Brain microvascular endothelial cell (primary cell): Measurements from ENCODE around the gene KNG1.
A peak's percentile ranks its signal among the peaks of the same experiment; 100 is the strongest.

Source experiments
- DNase-seq: peaks from one replicate; pipeline ENCODE4 v3.0.0-alpha.2; 2020
- H3K27ac ChIP-seq: fragments of 250-450 bp; sonication (Bioruptor Pico); 2 replicates; pipeline ENCODE4 v1.5.1; 2020; ENCODE audit warnings: mild to moderate bottlenecking, moderate library complexity
- H3K27me3 ChIP-seq: fragments of 250-450 bp; sonication (Bioruptor Pico); replicated peaks from 2 replicates; pipeline ENCODE4 v1.5.1; 2020; ENCODE audit warnings: mild to moderate bottlenecking
- H3K36me3 ChIP-seq: fragments of 250-450 bp; sonication (Bioruptor Pico); replicated peaks from 2 replicates; pipeline ENCODE4 v1.5.1; 2020; ENCODE audit warnings: mild to moderate bottlenecking
- H3K4me3 ChIP-seq: 2 replicates; pipeline ENCODE4 v1.5.1; 2011; ENCODE audit warnings: low read depth, mild to moderate bottlenecking, control low read depth, low read length, moderate library complexity
- CTCF ChIP-seq: IDR thresholded peaks from 2 replicates; pipeline ENCODE4 v1.5.1; 2011; ENCODE audit warnings: low read depth, mild to moderate bottlenecking, moderate library complexity, low read length, control low read depth, inconsistent platforms; ENCODE audit errors: missing control alignments
- in situ Hi-C: cut with HindIII; loops from 2 replicates; pipeline ENCODE4 v1.10.0; 2017; ENCODE audit warnings: low sequenced_read_pairs, low pct_ligation_motif_present

Gene KNG1

DNA sequence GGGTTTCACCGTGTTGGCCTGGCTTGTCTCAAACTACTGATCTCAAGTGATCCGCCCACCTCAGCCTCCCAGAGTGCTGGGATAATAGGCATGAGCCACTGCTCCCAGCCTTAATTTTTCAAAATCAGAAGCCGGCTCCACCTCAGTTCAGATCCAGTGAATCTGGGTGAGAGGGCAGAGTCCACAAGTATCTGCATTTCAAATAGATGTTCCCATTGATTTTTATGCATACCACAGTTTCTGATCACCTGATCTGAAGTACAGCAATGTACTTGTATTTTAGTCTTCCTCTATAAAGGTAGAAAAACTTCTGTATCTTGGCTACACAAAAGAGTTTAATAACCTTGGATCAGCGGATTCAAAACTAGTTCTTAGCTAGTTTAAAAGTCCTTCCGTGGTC lies 62.0 kb downstream of the KNG1 start:
- no peak for DNase-seq
- no peak overlapping the region for H3K27ac ChIP-seq
- no peak overlapping the region for H3K4me3 ChIP-seq
- no peak for TF ChIP-seq CTCF
- in situ Hi-C loops: no loop called here
- H3K36me3 ChIP-seq: peaks cover 6% of the 10 kb centered on the region
- no peaks in the 10 kb centered on the region for H3K27me3 ChIP-seq

DNA sequence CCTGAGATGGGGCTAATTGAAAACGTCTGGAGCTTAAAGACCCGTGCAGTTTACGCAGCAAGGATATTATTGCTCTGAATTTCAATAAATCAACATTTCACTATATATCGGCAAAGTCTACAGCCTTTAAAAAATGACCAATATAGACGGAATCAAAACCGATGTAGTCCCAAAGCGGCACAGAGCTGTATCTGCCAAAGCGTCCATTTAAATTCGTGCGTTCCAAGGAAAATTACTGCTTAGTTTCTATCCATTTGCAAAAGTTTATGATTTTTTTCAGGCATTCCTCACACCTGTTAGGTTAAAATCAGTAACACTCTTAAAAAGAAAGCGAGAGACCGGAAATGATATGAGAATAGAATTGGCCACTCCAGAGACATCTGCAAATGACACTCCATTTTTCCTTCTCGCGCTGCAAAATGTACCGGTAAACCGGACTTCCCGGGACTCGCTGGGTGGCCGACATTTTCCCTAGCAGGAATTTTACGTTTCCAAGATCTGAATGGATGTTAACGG lies 65.4 kb downstream of the KNG1 start:
- Histone ChIP-seq H3K27ac (peak overlapping the region; percentile 100), H3K4me3 (peak overlapping the region; percentile 75), H3K27me3 (no peaks in the 10 kb centered on the region), H3K36me3 (peaks cover 40% of the 10 kb centered on the region)
- no peak for DNase-seq
- TF ChIP-seq CTCF: no peak
- in situ Hi-C loops: no loop called here

DNA sequence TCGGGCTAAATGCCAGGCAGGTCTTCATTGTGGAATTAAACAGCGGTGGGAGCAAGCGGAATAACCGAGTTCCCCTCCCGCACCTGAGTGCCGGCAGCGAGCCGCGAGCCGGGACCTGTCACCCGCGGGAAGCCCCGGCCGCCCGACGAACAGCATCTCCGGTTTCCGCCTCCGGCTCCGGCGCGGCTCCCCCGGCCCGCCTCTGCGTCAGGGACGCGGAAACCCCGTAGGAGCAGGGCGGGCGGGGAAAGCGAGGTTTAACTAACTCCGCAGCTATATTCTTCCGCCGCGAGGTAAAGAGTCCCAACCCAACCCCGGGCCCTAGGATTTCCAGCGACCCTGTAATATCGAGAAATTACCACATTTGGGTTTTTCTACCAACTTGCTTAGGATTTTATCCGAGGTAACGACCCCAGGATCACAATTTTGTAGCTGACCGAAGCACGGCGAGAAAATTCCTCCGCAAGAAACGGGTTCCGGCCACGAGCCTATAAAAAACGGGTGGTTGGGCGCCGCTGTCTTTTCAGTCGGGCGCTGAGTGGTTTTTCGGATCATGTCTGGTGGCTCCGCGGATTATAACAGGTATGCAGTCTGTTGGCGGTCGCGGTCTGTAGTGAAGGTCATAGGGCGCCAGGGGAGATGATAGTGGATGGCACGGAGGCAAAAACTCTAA lies 66.0 kb downstream of the KNG1 start, which contains the start of gene EIF4A2:
EIF4A2 (plus strand) TSS at position 520 of the 673 bp plus-strand sequence; CDS start at position 554, 34 bp downstream.
- peak; percentile 78 for DNase-seq
- Histone ChIP-seq H3K4me3 (peak within 1 kb of the TSS; percentile 75), H3K36me3 (peaks cover 46% of the 10 kb centered on the region), H3K27me3 (no peaks in the 10 kb centered on the region), H3K27ac (peak within 1 kb of the TSS; percentile 100)
- TF ChIP-seq CTCF: no peak
- in situ Hi-C loops: no loop called here

GRCh38 chr3:186783731-186784515 lies 66.8 kb downstream of the KNG1 start:
- in situ Hi-C loops: no loop called here
- H3K36me3 ChIP-seq: peaks cover 53% of the 10 kb centered on the region
- peak; percentile 58 for DNase-seq
- peak overlapping the region; percentile 75 for H3K4me3 ChIP-seq
- H3K27me3 ChIP-seq: no peaks in the 10 kb centered on the region
- TF ChIP-seq CTCF: no peak
- H3K27ac ChIP-seq: peak overlapping the region; percentile 100

GRCh38 chr3:186784820-186785494 lies 67.8 kb downstream of the KNG1 start:
- in situ Hi-C loops: no loop called here
- no peak for TF ChIP-seq CTCF
- H3K27ac ChIP-seq: peak overlapping the region; percentile 19
- peak overlapping the region; percentile 75 for H3K4me3 ChIP-seq
- peaks cover 64% of the 10 kb centered on the region for H3K36me3 ChIP-seq
- DNase-seq: no peak
- H3K27me3 ChIP-seq: no peaks in the 10 kb centered on the region
